Activated T-cell treated with anti-CD3 and anti-CD28 coated beads for 24 hours (primary cell): ENCODE results near the gene FZD2.

ENCODE experiments used
- DNase-seq: peaks from one replicate; pipeline ENCODE4 v3.0.0-alpha.2; 2020; ENCODE audit warnings: low read depth

FZD2 gene

DNA sequence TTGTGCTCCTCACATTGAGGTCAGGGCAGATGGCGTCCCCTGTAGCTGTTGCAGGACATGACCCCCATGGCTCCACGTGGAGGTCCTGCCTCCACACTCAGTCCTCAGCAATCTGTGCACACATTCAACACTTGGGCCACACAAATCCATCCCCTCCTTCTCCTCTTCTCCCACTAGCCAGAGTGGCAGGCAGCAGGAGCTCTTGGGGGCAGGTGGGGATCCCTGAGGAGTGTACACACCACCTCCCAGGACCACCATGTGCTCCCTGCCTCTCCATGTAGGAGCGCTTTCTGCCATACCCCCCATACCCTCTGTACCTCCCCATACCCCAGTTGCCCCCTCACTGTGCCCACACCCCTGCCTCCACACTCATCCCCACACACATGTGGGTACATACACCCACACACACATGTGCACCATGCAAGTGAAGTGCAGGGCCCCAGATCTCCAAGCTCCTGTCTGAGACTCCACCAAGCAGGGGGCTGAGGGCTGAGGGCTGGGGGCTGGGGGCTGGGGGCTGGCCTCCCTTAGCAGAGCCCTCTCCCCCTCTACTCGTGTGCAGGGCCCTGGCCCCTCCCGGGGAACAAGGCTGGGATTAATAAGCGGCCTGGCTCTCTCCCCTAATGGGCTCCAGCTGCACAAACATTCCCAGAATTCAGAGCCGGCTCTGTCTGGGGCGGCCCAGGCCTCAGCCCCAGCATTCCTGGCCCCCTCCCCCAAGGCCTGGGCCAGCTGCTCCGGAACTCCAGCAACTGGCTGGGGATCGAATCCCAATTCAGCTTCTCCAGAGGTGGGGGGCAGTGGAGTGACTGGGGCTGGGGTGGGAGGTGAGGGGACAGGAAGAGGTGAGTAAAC lies 50.8 kb downstream of the FZD2 start:
- DNase-seq = no peak

DNA sequence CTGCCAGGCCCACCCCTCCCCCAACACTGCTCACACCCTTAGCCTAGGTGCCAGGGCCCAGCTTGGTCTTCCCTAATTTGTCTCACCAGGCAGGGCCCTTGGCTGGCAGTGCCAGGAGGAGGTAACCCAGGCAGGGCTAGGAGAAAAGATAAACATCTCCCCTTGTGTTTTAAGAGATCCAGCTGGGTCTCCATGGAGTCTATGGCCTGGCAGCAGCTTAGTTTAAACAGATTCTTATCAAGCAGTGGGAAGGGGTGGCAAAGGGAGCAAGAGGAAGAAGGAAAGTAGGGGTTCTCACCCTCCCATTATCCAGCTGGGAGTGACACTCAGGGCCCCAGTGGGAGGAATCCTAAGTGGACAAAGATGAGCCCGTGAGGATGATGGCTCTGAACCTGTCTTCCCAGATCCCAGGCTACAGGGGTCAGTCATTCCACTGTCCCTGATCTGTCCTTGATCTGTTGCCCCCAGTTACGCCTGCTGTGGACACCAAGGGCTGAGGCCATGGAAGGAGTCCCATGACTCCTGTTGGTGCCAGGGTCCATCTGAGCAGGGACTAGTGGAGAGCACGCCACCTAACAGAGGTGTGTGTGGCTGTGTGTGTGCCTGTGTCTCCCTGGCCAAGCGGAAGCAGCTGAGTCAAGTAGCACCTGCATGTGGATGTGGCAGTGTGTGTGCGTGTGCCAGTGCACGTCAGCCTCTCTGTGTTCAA lies 51.6 kb downstream of the FZD2 start:
- no peak for DNase-seq

DNA sequence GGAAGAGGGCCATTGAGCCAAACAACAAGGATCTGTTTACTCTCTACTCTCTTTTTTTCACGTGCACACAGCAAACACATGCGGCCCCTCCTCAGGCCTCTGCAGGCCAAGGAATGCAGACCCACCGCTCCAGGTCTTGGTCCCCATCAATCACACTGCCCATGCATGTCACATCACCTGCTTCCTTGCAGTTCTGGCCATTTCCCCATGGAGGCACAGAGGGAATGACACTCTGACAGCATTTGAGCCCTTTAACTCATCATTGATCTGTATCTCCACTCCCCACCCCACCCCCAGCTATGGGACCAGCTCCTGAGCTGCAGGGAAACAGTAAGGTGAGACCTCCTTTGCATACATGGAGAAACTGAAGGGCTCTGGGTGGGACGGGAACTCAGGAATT lies 53.0 kb downstream of the FZD2 start:
- DNase-seq = no peak
